A549 (cell line): Measurements from ENCODE around the gene CSRNP2.

ENCODE experiments used
- CTCF ChIP-seq: fragments of >200 bp; sonication (Bioruptor Twin); formaldehyde crosslinking; IDR thresholded peaks from 3 replicates; pipeline ENCODE4 v1.5.1; 2016
- HDAC2 ChIP-seq: fragments of 200-600 bp; sonication (generic); IDR thresholded peaks from 2 replicates; pipeline ENCODE4 v1.6.1; 2016
- KDM1A ChIP-seq: fragments of 200-600 bp; sonication (generic); IDR thresholded peaks from 2 replicates; pipeline ENCODE4 v1.6.1; 2016; ENCODE audit warnings: low read depth, mild to moderate bottlenecking
- PHF8 ChIP-seq: fragments of 200-600 bp; sonication (generic); IDR thresholded peaks from 2 replicates; pipeline ENCODE4 v1.6.1; 2016; ENCODE audit warnings: low read depth, mild to moderate bottlenecking, antibody characterized with exemption, moderate library complexity, borderline replicate concordance
- TF ChIP-seq, protein P1 (sequence below): IDR thresholded peaks from 2 replicates; pipeline ENCODE4 v1.6.1; 2012; ENCODE audit warnings: low read depth, borderline replicate concordance

GRCh38 chr12:51083126-51083833 is at the start of gene CSRNP2:
- TF ChIP-seq CTCF (no peak), KDM1A (no peak), HDAC2 (no peak), PHF8 (peak; percentile 99)
- TF ChIP-seq, protein P1, sequence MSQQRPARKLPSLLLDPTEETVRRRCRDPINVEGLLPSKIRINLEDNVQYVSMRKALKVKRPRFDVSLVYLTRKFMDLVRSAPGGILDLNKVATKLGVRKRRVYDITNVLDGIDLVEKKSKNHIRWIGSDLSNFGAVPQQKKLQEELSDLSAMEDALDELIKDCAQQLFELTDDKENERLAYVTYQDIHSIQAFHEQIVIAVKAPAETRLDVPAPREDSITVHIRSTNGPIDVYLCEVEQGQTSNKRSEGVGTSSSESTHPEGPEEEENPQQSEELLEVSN = peak; percentile 74
